GM20000 (cell line): ENCODE data around the gene SMARCAL1.
"Not testable (repeated sequence)": the region's sequence is repeated elsewhere in the genome, so short reads cannot be mapped to it uniquely, and the experiment has no call there.

Source experiments
- DNase-seq: peaks from one replicate; pipeline ENCODE4 v3.0.0; 2012; ENCODE audit warnings: low spot score
- CTCF ChIP-seq: IDR thresholded peaks from 2 replicates; pipeline ENCODE4 v1.5.1; 2012; ENCODE audit warnings: mild to moderate bottlenecking, control low read depth; ENCODE audit errors: extremely low read depth, missing control alignments

SMARCAL1 gene

GRCh38 chr2:216517447-216518225 is 105.4 kb downstream of the SMARCAL1 start:
- TF ChIP-seq CTCF: no peak
- no peak for DNase-seq

- DNase-seq: not testable (repeated sequence)
Measured at GRCh38 chr2:216518566-216519119, 106.4 kb downstream of the SMARCAL1 start.

- peak; percentile 36 for TF ChIP-seq CTCF
- peak; percentile 63 for DNase-seq
Measured at GRCh38 chr2:216519154-216519762, 107.0 kb downstream of the SMARCAL1 start.

- no peak for TF ChIP-seq CTCF
- no peak for DNase-seq
Measured at GRCh38 chr2:216520112-216520511, 107.8 kb downstream of the SMARCAL1 start.

- DNase-seq: no peak
- no peak for TF ChIP-seq CTCF
Measured at GRCh38 chr2:216522892-216523502, 110.7 kb downstream of the SMARCAL1 start.

- DNase-seq: no peak
- no peak for TF ChIP-seq CTCF
Measured at GRCh38 chr2:216525972-216526371, 113.7 kb downstream of the SMARCAL1 start.

GRCh38 chr2:216526939-216527338 is 114.7 kb downstream of the SMARCAL1 start:
- TF ChIP-seq CTCF: no peak

More at GRCh38 chr2:216526939-216527338, 114.7 kb downstream of the SMARCAL1 start:
- DNase-seq: no peak
